ENCODE measurements around the gene RANGAP1.

DNA sequence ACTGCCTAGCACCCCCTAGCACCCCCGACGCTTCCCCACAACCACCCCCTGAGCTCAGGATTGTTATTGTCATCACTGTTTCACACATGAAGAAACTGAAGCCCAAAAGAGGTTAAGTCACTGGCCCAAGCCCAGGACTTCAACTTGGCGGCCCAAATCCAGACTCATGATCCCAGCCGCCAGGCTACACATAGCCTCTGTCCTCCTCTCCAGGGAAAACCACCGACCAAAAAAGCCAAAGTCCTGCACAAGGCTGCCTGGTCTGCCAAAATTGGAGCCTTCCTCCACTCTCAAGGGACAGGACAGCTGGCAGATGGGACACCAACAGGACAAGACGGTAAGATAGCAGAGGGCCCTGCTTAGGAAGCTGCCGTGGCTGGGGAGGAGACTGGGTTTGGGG is 70.1 kb downstream of the RANGAP1 start:
- TF ChIP-seq, protein P1, sequence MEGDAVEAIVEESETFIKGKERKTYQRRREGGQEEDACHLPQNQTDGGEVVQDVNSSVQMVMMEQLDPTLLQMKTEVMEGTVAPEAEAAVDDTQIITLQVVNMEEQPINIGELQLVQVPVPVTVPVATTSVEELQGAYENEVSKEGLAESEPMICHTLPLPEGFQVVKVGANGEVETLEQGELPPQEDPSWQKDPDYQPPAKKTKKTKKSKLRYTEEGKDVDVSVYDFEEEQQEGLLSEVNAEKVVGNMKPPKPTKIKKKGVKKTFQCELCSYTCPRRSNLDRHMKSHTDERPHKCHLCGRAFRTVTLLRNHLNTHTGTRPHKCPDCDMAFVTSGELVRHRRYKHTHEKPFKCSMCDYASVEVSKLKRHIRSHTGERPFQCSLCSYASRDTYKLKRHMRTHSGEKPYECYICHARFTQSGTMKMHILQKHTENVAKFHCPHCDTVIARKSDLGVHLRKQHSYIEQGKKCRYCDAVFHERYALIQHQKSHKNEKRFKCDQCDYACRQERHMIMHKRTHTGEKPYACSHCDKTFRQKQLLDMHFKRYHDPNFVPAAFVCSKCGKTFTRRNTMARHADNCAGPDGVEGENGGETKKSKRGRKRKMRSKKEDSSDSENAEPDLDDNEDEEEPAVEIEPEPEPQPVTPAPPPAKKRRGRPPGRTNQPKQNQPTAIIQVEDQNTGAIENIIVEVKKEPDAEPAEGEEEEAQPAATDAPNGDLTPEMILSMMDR (IDR thresholded peaks at IDR 0.05; ENCODE audit: control extremely low read depth in 1 of 3, insufficient read depth in 1 of 3, low read depth in 1 of 3, low read length in 3 of 3) = no peak
- TF ChIP-seq RFX5 (IDR thresholded peaks at IDR 0.05; ENCODE audit: borderline replicate concordance, low read depth, low read length) (no peak), POLR2AphosphoS5 (IDR thresholded peaks at IDR 0.05; ENCODE audit: low read depth, low read length) (no peak), EZH2 (IDR thresholded peaks at IDR 0.05; ENCODE audit: low read depth, low read length, severe bottlenecking) (no peak), POLR2A (IDR thresholded peaks at IDR 0.05; ENCODE audit: control extremely low read depth in 1 of 2, low read depth in 2 of 2, low read length in 2 of 2) (no peak), SP4 (IDR thresholded peaks at IDR 0.05; ENCODE audit: low read length) (no peak), RAD21 (IDR thresholded peaks at IDR 0.05 in 1 of 2, conservative IDR thresholded peaks at IDR 0.05 in 1 of 2; ENCODE audit: low read depth in 2 of 2, low read length in 2 of 2) (no peak), SP1 (IDR thresholded peaks at IDR 0.05; ENCODE audit: low read depth, low read length) (no peak), EP300 (IDR thresholded peaks at IDR 0.05; ENCODE audit: borderline replicate concordance in 1 of 2, low read depth in 2 of 2, low read length in 2 of 2) (no peak)
- TF ChIP-seq, protein P2, sequence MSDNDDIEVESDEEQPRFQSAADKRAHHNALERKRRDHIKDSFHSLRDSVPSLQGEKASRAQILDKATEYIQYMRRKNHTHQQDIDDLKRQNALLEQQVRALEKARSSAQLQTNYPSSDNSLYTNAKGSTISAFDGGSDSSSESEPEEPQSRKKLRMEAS (IDR thresholded peaks at IDR 0.05) = no peak
